Stimulated activated CD4-positive, alpha-beta T cell treated with anti-CD3 and anti-CD28 coated beads, Interleukin-12 subunit alpha, Interleukin-12 subunit beta, amount 100 ng/mL, for 4 hours (primary cell): Measurements from ENCODE around the gene CTDSPL.

Experiments used
- DNase-seq: peaks from one replicate; pipeline ENCODE4 v3.0.0-alpha.2; 2020

CTDSPL gene

GRCh38 chr3:37945156-37945806 lies 83.6 kb downstream of the CTDSPL start:
- DNase-seq, result no peak

- no peak for DNase-seq
These were observed 84.3 kb downstream of the CTDSPL start for GRCh38 chr3:37945807-37946530.

GRCh38 chr3:37946531-37946889 lies 84.8 kb downstream of the CTDSPL start:
- DNase-seq, result no peak

GRCh38 chr3:37949866-37950265 lies 88.2 kb downstream of the CTDSPL start:
- no peak for DNase-seq

- no peak for DNase-seq
These were observed 90.9 kb downstream of the CTDSPL start for GRCh38 chr3:37952564-37952963.

GRCh38 chr3:37953226-37953625 lies 91.5 kb downstream of the CTDSPL start:
- no peak for DNase-seq

- DNase-seq, result no peak
These were observed 92.2 kb downstream of the CTDSPL start for GRCh38 chr3:37953707-37954394.

GRCh38 chr3:37954881-37955280 lies 93.2 kb downstream of the CTDSPL start:
- DNase-seq, result no peak

- no peak for DNase-seq
These were observed 94.4 kb downstream of the CTDSPL start for GRCh38 chr3:37955918-37956707.

- DNase-seq, result no peak
These were observed 95.3 kb downstream of the CTDSPL start for GRCh38 chr3:37956723-37957538.

GRCh38 chr3:37957539-37957936 lies 95.9 kb downstream of the CTDSPL start:
- no peak for DNase-seq

- no peak for DNase-seq
These were observed 100.1 kb downstream of the CTDSPL start for GRCh38 chr3:37961622-37962431.

- DNase-seq, result no peak
These were observed 101.3 kb downstream of the CTDSPL start for GRCh38 chr3:37963016-37963415.

GRCh38 chr3:37963635-37964034 lies 102.0 kb downstream of the CTDSPL start:
- no peak for DNase-seq

- no peak for DNase-seq
These were observed 102.5 kb downstream of the CTDSPL start for GRCh38 chr3:37964146-37964545.

- DNase-seq, result no peak
These were observed 103.0 kb downstream of the CTDSPL start for GRCh38 chr3:37964716-37965115.

- peak; percentile 48 for DNase-seq
These were observed 105.7 kb downstream of the CTDSPL start for GRCh38 chr3:37967260-37967881.

- DNase-seq, result no peak
These were observed 106.5 kb downstream of the CTDSPL start for GRCh38 chr3:37968199-37968598.

- no peak for DNase-seq
These were observed 107.3 kb downstream of the CTDSPL start for GRCh38 chr3:37968813-37969595.

GRCh38 chr3:37969596-37970100 lies 108.0 kb downstream of the CTDSPL start:
- no peak for DNase-seq
